Measurements from ENCODE around the gene SELENOV.

Gene SELENOV

GRCh38 chr19:39524495-39524894 is 9.6 kb downstream of the SELENOV start:
- no peak for DNase-seq

DNA sequence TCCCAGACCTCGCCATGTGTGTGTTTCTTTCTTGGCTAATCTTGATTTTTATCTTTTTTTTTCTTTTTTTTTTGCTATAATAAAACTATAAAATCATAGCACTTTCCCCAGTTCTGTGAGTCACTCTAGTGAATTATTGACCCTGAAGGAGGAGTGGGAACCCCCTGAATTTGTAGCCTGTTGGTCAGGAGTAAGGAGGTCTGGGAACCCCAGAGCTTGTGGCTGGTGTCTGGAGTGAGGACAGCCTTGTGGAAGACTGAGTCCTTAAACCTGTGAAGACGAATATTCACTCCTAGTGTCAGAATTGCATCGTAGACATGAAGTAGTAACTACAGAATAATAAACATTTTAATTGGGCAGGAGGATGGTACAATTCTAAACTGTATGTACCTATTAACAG is 10.3 kb downstream of the SELENOV start:
- no peak for DNase-seq

GRCh38 chr19:39531834-39532232 is 16.9 kb downstream of the SELENOV start:
- DNase-seq = no peak

DNA sequence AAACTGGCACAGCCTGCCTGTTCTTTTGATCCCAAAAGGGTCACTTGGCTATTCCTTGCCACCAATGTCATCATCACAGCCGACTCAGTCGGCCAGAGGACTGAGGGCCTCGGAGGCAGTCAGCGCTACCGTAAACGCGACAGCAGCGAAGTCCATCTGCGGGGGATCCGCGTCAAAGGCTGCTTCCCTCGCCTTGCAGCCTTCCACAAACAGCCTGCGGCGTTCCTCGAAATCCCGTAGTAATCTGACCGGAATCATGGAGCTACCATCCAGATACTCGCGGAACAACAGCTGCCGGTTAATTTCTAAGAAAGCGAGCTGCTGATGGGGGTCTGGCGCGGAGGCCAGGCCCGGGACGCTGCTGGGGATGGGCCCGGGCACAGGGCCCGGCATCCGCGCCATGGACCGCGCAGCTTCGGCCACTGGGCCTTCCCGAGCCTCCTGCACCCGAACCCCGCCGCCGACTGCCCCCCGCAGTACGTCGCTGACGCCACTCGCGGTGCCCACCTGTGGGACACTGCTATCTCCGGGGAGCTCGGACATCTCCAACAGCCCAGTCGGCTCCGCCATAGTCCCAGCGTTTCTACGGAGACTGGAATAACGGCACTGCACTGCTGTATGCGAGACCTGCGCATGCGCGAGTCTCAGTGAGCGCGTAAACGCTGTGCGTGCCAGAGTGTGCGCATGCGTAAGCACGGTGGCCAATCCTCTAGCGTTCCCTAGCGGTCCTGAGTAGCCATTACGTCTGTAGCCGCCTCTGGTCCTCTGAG is 17.5 kb downstream of the SELENOV start, which contains the start of gene EID2B:
Gene EID2B (minus strand): TSS at position 620 of the 770 bp plus-strand sequence. CDS start 50 bp downstream, at position 570.
- peak; percentile 95 for DNase-seq

DNA sequence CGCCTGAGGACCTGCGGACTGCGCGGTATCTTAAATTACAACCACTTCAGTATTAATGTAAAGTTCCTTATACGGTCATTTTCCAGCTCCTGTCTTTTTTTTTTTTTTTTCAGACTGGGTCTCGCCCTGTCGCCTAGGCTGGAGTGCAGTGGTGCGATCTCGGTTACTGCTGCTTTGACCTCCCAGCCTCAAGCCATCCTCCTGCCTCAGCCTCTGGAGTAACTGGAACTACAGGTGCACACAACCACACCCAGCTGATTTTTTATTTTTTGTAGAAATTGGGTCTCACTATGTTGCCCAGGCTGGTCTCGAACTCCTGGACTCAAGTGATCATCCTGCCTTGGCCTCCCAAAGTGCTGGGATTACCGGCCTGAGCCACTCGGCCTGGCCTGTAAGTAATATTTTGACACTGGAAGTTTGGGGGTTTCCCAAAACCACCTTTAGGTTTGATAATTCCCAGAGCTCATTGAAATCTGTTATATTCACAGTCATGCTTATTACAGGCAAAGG is 18.1 kb downstream of the SELENOV start:
- no peak for DNase-seq

DNA sequence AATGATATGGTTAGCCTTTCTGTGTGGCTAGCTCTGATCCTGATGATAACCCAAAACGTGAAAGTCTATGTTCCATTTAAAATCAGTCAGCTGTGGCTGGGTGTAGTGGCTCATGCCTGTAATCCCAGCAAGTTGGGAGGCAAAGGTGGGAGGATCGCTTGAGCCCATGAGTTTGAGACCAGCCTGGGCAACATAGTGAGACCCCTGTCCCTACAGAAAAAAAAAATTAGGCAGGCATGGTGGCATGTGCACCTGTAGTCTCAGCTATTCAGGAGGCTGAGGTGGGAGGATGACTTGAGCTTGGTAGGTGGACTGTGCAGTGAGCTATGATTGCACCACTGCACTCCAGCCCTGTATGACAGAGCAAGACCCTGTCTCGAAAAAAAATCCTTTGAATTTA is 18.9 kb downstream of the SELENOV start:
- DNase-seq = no peak

- no peak for DNase-seq
Observed at GRCh38 chr19:39539165-39539517, 24.2 kb downstream of the SELENOV start.

DNA sequence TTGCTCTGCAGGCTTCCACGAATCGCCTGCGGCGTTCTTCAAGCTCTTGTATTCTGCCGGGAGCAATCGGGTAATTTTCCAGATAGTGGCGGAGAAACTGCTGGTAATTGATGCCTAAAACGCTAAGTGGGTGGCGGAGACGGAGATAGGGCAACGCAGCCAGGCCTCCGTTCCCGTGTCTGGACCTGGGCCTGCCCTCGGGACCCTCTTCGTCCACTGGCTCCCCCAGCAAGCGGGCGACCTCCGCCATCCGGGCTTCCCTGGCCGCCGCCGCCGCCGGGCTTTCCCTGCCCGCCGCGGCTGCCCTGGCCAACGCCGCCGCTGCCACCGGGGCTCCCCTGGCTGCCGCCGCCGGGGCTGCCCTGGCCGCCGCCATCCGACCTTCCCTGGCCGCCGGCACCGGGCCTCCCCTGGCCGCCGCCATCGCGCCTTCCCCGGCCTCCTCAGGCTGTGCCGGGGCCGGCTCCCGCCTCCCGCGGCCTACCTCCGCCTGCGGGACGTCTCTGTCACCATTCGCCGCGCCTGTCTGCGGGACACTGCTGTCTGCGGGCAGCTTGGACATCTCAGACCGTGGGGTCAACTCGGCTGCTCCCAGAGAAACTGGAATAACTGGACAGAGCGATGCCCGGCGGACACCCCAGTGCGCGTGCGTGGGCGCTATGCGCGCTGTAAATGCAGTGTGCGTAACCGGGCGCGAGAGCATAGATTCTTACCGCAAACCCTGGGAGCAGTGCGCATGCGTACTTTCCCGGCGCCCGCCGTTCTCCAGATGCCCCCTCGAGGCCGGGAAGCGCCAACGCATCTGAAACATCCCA is 24.8 kb downstream of the SELENOV start, which contains the start of gene EID2:
Gene EID2 (minus strand): TSS at position 644 of the 815 bp plus-strand sequence. CDS start 82 bp downstream, at position 562.
- DNase-seq = peak; percentile 89

- no peak for DNase-seq
Observed at GRCh38 chr19:39540333-39540673, 25.4 kb downstream of the SELENOV start.

DNA sequence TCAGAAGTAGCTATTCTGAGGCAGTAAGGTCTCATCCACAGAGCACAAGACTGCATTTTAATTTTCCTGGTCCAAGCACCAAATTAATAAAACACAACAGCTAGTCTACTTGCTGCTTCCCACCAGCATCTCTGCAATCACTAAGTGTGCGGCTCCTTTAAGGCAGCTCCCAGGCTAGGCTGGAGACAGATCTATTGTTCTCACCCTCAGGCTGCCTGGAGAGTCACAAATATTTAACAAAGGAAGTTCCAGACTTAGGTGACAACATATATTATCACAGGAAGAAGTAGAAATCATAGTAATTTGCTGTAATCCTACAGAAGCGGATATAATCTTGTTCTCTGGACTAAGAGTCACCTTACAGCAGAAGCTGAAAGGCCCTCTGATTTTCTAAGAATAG is 27.3 kb downstream of the SELENOV start:
- DNase-seq = no peak

DNA sequence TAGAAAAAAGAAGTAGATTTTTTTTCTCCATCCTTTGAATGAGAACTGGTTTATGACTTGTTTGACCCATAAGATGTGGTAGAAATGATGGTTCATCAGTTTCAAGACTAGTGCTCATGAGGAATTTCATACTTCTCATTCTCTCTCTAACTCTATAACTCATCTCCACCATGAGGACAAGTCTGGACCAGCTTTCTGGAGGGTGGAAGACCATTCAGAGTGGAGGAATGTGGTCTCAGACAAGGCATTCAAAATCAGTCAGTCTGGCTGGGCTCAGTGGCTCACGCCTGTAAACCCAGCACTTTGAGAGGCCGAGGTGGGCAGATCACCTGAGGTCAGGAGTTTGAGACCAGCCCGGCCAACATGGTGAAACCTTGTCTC is 28.5 kb downstream of the SELENOV start:
- no peak for DNase-seq

GRCh38 chr19:39544226-39544903 is 29.4 kb downstream of the SELENOV start:
- no peak for DNase-seq

DNA sequence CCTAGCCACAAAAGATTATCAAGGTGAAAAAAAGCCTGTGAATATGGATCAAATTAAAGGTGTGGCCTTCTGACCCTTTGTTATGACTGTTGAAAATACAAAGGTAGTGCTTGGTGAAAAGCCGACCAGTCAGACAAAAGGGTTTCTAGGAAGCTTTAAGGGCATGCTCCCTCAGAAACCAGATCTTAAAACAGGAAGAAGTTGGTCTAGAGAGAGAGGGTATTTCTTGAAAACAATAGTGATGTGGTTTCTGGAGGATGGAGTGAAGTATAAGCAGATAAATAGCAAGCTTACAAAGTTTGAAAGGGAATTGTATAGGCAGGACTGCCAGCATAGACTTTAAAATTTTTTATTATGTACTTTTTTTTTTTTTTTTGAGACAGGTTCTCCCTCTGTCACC is 30.0 kb downstream of the SELENOV start:
- DNase-seq = no peak

DNA sequence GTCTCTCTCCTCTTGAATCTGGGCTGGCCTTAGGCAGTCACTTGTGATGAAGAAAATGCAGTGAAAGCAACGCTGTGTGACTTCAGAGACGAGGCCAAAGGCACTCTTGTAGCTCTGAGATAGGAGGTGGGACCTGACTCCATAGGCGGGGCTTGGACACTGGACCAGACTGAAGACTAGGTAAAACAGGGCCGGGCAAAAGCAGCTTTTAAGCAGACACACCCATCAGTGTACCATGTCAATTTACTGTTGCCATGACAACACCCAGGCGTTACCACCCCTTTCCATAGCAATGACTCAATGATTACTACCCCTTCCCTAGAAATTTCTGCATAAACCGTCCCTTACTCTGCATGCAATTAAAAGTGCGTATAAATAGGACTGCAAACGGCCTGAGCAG is 31.7 kb downstream of the SELENOV start:
- DNase-seq = no peak

DNA sequence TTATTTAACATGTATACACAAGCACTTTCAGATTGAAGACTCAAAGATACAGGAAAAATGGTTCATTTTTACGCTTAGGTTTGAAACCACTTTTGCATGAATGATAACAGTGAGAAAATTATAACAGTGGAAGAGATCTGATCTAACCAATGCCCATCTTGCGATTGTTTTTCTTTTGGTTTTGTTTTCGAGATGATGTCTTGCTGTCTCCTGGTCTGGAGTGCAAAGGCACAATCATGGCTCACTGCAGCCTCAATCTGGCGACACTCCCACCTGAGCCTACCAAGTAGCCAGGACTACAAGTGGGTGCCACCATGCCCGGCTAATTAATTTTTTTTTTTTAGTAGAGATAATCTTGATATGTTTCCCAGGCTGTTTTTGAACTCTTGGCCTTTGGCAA is 35.3 kb downstream of the SELENOV start:
- DNase-seq = no peak

DNA sequence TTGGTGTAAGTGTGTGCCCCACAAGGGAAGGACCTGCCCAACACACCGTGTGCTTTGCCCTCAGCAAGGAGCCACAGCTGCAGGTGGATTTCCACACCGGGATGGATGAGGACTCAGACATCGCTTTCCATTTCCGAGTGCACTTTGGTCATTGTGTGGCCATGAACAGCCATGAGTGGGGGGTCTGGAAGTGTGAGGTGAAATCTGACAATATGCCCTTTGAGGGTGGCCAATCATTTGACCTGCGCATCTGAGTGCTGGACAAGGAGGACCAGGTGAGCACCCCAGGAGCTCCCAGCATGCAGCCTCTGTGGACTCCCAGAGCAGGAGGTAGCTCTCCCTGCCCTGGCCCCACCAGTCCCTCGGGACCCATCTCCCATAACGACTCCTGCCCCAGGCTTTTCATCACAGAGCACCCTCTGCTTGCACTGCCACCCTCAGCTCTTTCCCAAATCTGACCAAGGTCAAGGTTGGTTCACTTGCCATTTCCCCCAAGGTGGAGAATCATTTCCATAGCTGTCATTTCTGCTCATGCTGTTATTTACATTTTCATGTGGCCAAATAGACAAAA is 38.2 kb downstream of the SELENOV start:
- no peak for DNase-seq

GRCh38 chr19:39554701-39555311 is 39.9 kb downstream of the SELENOV start:
- DNase-seq = no peak

- DNase-seq = no peak
Observed at GRCh38 chr19:39555883-39556282, 40.9 kb downstream of the SELENOV start.

GRCh38 chr19:39557811-39558623 is 43.1 kb downstream of the SELENOV start:
- DNase-seq = no peak

DNA sequence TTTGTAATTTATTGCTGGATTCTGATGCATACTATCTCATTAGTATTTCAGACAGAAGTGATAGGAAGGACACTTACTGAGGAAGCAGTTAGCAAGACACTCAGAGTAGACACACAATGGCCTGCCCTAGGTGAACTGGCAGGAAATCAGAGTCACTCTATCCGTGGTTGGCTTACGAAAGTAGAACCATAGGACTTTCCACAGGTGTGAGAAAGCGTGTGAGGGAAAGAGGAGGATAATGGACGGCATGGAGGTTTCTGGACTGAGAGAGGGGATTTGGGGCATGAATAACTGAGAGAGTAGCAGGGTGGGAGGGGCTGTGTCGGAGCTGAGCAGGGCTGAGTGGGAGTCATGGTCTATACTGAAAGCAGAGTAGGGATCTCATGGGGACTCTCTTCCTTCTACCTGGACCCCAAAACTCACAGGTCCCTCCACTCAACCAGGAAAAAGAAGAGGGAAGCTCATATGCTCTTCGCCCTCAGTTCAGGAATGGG is 43.7 kb downstream of the SELENOV start:
- no peak for DNase-seq

GRCh38 chr19:39563408-39563807 is 48.5 kb downstream of the SELENOV start:
- no peak for DNase-seq

DNA sequence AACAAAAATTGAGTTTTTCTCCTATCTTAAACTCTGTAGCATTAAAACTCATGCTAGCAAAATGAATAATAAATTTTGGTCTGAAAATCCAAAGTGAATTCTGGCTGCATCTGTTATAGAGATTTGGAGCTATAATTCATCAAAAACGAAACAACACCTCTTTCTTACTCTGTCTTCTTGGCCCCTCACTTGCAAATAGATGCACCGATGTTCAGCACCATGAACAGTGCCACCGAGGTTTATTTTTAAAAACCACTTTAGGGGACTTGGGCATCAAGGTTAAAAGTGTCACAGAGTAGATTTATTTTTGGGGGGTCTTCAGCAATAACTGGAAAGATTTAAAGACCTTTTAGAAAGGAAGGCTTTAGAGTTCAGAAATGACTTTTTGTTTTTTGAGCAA is 51.1 kb downstream of the SELENOV start:
- no peak for DNase-seq

Measured in NCI-H1436 (cell line).